D341Med (cell line): ENCODE results near the gene TUBB.
"Not testable (repeated sequence)": the region's sequence is repeated elsewhere in the genome, so short reads cannot be mapped to it uniquely, and the experiment has no call there.

ENCODE experiments used
- DNase-seq: peaks from one replicate; pipeline ENCODE4 v3.0.0; 2012; ENCODE audit warnings: low spot score

Gene TUBB

DNA sequence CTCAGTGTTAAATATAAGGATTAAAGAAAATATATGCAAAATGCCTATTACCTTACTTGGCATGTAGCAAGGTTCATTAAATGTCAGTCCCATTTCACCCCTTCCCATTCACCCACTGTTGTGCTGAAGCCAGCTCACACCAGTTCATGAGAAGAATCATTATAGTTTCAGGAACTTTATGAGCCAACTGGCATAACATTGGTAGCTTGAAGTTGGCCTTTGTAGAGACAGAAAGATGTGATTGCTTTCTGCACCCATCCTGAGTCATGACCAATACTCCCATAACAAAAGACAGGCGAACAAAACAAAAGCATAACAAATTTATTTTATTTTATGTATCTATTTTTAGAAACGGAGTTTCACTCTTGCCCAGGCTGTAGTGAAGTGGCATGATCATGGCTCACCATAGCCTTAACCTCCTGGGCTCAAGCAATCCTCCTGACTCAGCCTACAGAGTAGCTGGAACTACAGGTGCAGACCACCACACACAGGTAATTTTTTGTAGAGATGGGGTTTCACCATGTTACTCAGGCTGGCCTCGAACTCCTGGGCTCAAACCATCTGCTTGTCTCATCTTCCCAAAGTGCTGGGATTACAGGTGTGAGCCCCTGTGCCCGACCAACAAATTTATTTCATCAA is 41.8 kb downstream of the TUBB start:
- DNase-seq = no peak

DNA sequence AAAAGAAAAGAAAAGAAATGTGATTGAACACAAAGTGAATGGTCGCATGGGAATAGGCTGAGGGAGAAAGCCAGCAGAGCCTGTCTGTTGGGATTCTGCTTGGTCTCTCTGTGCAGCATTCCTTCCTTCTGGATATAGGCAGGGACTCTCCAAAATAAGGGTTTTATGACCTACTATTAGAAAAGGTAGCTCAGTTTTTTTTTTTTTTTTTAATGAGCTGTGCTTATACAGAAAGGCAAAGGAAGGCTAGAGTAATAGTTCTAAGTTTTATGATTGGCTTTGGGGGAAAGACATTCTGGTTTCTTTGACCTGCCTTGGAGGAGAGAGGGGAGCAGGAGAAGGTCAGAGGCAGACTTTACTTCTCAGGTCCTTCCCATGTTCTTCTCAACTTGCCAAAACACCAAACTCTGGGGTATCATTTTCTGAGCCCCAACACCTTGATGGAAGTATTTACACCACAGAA is 43.0 kb downstream of the TUBB start:
- no peak for DNase-seq

DNA sequence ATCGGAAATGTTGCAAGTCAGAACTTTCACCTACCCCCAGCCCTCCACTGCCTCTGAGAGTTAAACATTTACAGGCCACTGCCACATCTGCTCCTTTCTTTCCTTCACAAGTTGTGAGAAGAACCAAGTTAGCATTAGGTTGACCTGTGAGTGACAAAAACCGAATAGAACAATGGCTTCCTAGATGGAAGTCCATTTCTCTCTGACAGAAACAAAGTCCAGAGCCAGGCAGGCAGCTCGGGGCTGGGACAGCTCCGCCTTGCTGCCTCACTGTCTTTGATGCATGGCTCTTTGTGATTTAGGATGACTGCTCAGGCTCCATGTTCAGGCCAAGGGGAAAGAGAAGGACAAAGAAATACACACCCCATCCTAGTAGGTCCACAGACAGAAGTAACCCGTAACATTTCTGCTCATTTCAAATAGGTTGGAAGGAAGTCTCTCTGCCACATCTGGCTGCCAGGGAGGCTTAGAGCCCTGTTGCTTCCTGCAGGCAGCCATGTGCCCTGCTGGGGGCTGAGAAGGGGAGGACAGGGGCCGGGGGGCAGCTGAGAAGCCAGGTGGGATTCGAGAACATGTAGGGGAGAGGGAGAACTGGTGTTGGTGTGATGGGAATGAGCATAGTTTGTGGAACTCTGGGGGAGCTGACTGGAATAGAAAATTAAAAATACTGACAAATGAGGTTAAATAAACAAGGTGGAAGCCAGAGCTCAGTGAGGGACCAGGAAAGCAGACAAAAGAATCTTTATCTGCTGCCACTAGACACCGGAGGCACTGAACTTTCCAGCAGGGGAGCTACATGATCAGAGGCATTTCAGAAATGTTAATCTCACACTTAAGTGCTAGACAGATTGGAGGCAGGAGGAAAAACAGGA is 43.7 kb downstream of the TUBB start:
- DNase-seq = peak; percentile 52

DNA sequence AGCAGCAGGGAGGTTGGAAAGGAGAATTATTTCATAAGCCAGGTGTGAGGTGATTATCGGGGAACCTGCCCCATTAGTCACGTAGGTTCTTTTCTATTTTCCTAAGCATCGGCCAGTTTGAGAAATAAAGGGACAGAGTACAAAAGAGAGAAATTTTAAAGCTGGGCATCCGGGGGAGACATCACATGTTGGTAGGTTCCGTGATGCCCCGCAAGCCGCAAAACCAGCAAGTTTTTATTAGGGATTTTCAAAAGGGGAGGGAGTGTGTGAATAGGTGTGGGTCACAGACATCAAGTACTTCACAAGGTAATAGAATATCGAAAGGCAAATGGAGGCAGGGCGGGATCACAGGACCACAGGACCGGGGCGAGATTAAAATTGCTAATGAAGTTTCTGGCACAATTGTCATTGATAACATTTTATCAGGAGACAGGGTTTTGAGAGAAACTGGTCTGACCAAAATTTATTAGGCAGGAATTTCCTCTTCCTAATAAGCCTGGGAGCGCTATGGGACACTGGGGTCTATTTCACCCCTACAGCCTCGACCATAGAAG is 44.4 kb downstream of the TUBB start:
- DNase-seq = not testable (repeated sequence)

DNA sequence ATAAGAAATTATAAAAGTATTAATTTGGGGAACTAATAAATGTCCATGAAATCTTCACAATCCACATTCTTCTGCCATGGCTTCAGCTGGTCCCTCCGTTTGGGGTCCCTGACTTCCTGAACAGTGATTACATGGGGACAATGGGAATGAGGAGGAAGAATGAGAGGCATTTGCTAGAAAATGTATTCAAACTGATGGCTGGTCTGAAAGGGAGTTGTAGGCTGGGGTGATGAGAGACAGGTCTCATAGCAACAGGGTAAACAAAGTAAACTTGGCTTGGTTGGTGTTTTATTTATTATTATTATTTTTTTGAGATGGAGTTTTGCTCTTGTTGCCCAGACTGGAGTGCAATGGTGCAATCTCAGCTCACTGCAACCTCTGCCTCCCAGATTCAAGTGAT is 45.3 kb downstream of the TUBB start:
- not testable (repeated sequence) for DNase-seq

DNA sequence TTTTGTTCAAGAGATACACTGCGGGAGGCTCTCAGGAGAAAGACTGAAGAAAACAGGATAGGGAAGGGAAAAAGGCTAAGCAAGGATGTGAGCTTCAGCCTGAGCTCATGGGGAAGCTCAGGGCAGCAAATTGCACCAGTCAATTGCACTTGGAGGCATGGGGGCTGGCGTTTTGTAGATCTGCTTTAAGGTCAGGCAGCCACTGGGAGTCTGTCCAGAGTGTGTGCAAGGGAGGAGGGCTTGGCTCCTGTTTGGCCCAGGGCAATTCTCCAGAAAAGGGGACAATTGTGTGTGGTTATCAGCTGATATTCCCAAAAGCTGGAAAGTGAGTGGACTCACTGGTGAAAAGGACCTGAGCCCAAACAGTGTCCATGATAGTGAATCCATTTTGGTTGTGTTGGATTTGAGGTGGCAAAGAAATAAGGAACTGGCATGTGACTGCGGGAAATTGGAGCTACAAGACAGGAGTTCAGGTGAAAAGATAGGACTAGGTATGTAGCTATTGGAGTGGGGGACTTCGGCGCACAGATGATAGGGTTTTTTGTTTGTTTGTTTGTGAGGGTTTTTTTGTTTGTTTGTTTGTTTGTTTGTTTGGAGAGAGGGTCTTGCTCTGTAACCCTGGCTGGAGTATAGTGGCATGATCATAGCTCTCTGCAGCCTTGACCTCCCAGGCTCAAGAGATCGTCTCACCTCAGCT is 46.5 kb downstream of the TUBB start:
- DNase-seq = no peak

DNA sequence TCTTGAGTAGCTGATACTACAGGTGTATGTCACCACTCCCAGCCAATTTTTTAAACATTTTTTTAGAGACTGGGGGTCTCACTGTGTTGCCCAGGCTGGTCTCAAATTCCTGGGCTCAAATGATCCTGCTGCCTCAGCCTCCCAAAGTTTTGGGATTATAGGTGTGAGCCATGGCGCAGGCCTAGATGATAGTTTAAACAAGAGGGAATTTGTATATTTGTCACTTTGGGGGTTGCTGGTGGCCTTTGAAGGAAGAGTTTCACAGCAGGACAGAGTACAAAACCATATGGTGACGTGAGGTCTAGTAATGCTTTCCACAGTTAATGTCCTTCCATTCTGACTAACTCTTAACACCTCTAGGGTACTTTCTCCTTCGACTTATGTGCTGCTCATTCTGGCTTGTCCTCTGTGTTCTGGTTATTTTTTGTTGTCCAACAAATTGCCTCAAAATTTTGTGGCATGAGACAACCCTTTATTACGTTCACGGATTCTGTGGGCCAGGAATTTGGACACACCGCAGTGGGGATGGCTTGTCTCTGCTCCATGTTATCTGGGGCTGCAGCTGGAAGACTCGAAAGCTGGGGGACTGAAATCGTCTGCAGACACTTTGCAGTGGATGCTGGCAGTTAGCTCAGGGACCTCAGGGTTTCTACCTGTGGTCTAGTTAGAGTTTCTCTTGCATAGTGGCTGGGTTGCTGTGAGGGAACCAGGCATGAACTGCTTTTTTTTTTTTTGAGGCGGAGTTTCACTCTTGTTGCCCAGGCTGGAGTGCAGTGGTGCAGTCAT is 47.2 kb downstream of the TUBB start:
- DNase-seq = no peak

DNA sequence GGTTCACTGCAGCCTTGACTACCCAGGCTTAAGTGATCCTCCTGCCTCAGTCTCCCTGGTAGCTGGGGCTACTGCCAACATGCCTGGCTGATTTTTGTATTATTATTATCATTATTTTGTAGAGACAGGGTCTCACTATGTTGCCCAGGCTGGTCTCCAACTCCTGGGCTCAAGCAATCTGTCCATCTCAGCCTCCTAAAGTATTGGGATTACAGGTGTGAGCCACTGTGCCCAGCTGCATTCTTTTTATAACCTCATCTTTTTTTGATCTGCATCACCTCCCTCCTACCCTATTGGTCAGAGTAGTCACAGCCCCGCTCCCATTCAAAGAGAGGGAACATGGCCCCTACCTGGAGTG is 47.8 kb downstream of the TUBB start:
- no peak for DNase-seq

DNA sequence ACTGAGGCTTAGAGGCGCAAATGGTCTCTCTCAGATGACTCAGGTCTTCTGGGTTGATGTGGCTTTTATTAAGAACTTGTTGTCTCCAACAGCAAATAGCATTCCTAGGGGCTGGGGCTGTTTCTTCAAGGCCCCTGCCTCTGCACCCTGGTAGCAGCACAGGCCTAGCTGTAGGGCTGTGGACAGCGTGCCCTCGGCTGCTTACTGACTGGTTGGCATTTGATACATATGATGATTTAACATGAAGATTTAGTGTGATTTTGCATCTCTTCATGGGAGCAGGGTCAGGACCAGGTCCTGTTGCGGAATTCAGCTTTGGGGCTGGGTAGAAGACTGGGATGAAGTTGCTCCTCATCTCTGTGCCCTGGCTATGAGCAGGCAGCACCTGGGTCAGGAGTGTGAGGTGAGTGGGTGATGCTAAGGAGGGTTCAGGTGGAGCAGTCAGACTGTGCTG is 48.5 kb downstream of the TUBB start:
- no peak for DNase-seq

DNA sequence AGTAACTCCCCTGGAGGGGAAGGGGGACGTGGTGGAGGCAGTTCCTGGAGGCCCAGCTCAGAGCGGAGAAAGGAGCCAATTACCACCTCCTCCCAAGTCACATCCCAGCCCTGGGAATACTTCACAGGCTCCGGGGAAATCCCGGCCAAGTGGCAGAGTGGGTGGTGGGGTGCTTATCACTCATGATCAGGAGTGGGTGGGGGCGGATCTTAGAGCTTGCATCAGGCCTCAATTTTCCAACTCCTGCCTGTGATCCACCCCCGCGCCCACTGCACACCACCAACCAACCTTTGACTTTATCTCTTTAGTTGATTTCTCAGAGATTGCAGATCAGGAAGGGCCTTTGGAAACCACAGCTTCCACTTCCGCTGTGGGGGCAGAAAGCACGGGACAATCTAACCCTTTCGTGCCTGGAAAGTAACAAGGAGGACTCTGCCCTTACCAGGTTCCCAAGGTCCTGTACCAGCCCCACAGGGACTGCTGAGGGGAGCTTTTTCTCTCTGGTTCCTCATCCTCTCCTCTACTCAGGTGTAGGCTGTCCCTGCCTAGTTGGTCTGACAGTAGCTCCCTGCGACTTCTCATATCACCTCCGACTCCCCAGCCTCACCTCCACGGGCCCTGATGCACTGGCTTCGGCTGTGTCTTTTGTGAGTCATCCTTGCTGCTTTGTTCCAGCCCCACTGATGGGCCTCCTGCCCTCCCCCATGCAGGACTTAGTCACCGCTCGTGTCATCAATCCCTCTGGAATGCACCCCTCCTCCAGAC is 49.1 kb downstream of the TUBB start:
- no peak for DNase-seq

DNA sequence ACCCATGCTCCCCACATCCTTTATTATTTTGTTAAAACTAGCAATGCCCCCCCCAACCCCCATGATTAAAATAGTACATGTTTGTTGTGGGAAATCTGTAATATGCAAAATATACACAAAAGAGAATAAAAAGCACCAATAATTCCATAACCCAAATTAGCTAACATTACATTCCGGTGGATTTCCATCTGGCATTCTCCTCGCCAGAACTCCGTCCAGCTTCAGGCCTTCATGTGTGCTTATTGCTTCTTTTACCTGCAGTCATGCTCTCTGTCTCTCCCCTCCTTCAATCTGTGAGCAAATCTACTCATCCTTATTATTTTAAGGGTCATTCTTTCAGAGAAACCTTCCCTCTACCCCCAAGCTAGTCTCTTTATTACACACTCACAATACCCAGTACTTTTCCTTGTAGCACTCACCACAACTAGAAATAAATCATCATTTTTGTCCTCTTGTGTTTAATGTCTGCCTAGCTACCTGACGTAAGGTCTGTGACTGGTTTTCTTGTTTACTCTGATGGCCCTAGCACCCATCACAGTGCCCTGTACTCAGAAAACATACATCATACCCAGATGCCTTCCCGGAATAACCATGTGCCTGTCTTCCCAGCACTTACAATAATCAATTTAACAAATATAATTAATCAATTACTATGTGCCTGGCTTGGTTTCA is 49.8 kb downstream of the TUBB start:
- no peak for DNase-seq

DNA sequence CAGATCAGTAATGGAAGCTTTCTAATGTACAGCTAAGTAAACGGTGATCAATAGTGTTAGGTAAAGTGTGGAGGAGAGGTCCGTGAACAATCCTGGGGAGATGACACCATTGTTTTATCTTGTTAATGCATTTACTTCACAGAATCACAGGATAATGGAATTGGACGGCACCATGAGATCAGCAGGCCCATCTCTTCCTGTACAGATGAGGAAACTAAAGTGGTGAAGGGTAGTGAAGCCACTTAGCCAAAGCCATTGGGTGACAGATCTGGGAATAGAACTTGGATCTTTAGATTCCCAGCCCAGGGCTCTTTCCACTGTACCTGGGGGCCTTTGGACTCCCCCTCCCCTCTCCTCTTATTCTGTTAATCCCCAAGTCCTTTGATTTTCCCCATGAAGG is 50.4 kb downstream of the TUBB start:
- no peak for DNase-seq

DNA sequence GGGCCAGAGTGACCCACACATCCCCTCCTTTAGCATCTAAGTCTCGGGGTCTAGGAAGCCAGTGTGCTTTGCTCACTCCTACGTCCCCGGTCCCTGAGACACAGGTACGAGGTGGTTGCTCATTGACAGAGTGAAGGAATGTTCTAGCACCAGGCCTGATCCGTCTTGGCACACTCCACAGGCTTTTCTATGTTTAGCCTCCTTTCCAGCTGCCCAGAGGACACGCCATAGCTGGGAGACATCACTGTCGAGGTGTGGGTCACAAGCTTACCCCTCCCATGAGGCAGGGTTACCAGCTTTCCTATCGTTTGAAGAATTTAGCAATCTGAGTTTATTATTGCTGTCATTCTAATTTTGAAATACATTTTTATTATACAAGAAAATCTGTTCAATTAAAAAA is 54.5 kb downstream of the TUBB start:
- no peak for DNase-seq
